HG03095 (cell line): ENCODE results near the gene FAM53A.
"Not testable (repeated sequence)": the region's sequence is repeated elsewhere in the genome, so short reads cannot be mapped to it uniquely, and the experiment has no call there.

Experiments
- ATAC-seq: cut with Tn5 transposase; IDR thresholded peaks from one replicate; pipeline ENCODE4 v1.9.1; 2021; ENCODE audit warnings: moderate library complexity; ENCODE audit not compliant: unreplicated experiment

Gene FAM53A

DNA sequence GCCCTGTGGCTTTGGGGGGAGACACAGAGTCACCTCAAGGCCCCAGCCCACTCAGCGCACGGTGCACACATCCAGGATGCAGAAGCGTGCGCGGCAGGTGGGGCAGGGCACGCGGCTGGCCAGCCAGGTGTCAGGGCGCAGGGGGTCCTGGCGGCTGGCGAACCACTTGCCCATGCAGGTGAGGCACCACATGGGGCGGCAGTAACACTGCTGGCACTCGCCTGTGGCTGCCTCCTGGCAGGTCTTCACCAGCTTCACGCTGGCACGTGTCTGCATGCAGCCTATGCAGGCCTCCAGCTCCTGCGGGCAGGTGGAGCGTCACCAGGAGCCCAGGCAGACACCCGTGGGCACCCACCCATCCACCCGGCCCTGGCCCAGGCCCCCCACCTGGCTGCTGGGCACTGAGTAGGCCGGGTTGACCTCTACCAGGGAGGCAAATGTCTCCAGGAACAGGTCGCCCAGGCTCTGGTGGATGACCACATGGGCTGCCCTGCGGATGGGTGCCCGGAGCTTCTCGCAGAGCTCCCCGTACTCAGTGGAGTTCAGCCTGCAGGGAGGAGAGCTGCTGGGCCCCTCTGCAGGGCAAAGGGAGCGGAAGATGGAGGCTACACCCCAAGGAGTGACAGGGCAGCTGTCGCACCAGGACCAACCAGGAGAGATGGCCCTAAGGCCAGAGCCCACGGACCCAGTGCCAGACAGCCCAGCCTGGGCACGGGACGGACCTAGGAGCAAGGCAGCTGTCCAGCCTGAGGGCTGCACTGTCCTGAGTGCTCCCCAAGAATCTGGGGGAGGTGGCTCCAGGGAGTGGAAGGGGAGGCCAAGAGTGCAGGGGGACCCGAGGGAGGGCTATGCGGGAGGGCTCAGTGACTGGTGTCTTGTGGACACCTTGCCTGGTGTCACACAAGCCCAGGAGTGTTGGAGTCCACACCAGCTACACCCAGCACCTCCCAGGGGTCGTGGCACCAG lies 33.3 kb upstream of the FAM53A start:
- no peak for ATAC-seq

DNA sequence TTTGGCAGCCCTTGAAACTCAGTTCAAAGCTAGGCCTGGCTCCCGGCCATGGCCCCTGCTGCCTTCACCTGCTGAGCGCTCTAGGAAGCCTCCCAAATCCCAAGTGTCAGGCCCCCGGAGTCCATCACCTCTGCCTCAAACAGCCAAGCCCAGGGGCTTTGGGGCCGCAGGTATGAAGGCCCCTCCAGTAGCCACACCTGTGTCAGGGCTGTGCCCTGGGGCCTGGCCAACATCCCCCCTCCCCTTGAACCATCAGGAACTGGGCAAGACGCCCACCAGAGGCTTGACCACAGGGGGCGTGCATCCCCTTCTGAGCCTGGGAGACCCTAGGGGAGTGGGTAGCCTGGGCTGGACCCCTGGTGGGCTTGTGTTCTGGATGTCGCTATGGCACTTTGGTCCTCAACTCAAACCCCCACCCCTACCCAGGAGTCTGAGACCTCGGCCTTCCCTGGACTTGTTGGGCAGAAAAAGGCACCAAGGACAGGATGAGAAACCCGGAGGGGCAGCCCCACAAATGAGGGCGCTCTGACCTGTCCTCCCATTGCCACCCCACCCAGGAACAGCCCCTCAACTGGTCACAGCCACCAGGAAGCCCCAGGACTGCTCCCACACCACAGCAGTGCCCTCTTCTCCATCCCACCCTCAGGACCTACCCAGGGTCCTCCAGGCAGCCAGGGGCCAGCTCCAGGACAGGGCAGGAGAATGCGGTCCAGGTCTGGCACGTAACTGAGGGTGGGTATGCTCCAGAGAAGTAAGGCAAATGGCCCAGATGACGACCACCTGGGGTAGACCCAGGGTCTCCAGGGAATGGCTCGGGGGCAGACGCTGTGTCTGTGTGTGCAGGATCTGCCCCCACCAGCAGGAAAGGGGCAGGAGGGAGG lies 32.2 kb upstream of the FAM53A start:
- ATAC-seq, result no peak

DNA sequence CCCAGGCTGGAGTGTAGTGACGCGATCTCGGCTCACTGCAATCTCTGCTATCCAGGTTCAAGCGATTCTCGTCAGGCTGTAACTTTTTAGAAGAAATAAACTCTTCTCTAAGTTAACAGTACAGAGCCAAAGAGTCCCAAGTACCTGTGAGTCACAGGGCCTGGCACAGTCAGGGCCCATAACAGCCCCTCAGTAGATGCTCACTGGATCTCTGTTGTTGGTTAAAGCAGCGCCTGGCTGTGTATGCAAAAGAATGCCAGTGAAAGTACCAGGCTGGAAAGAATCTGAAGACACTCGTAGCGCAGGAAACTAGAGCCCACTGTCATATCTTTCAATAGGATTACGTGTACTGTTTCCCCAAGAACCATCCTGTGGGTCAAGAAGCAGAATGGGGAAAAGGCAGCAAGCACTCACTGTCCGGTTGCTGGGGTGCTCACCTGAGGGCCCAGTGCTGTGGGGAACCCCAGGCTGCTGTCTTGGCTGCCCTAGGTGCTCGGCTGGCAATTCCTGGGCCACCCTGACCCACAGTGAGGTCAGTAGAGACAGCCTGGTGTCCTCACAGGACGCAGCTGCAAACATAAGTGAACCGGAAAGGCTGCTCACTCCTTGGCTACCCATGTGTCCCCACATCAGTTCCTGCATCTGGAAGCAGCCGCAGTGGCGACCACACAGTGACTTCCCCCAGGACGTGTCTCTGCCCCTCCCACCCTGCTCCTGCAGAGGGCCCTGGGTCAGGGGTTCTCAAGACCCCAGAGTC lies 31.1 kb upstream of the FAM53A start:
- ATAC-seq, result no peak

DNA sequence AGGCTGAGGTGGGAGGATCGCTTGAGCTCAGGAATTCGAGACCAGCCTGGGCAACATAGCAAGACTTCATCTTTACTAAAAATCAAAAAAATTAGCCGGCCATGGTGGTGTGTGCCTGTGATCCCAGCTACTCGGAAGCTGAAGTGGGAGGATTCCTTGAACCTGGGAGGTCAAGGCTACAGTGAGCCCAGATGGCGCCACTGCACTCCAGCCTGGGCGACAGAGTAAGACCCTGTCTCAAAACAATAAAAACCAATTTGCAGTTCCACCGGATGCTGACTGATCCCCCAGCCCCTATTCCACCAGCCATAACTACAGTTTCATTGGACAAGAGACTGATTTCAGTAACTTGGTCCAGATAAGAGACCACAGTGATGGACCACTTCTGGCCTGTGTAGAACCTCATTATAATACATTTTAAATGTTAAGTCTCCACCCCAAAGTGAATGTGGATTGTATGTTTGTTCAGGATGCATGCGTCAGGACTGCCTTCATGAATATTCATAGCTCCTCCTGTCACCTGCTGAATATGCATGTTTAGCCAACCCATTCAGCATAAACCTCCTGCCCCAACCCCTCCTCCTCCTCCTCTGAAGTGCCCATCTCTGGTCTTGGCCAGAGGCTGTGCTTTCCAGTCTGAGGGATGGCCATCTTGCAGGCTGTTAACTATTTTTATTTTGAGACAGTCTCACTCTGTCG lies 30.3 kb upstream of the FAM53A start:
- no peak for ATAC-seq

DNA sequence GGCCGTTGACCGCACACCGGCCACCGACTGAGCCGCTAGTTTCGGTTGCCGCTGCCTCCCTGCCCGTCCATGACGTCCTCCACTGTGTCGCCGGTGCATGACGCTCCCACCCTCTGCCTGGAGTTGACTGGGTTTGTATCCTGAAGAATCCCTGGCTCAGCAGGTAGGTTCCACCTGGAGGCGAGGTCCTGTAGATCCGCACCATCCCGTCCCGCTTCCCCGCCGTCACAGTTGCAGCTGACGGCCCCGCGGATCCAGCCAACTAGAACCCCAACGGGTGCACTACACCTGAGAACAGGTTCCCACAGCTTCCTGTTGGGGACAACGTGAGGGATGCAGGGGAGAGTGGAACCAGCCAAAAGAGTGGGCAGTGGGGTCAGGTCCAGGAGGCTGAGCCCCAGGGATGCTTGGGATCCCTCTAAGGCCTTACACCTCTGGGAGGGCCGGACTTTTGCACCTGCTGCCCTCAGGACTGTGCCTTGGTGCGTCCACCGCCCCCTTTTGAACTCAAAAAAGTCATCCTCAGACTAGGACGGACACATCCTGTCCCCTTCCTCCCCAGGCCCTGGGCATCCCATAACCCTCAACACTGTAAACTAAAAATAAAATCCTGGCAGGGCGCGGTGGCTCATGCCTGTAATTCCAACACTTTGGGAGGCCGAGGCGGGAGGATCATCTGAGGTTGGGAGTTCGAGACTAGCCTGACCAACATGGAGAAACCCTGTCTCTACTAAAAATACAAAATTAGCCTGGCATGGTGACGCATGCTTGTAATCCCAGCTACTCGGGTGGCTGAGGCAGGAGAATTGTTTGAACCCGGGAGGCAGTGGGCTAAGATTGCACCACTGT lies 29.1 kb upstream of the FAM53A start:
- no peak for ATAC-seq

DNA sequence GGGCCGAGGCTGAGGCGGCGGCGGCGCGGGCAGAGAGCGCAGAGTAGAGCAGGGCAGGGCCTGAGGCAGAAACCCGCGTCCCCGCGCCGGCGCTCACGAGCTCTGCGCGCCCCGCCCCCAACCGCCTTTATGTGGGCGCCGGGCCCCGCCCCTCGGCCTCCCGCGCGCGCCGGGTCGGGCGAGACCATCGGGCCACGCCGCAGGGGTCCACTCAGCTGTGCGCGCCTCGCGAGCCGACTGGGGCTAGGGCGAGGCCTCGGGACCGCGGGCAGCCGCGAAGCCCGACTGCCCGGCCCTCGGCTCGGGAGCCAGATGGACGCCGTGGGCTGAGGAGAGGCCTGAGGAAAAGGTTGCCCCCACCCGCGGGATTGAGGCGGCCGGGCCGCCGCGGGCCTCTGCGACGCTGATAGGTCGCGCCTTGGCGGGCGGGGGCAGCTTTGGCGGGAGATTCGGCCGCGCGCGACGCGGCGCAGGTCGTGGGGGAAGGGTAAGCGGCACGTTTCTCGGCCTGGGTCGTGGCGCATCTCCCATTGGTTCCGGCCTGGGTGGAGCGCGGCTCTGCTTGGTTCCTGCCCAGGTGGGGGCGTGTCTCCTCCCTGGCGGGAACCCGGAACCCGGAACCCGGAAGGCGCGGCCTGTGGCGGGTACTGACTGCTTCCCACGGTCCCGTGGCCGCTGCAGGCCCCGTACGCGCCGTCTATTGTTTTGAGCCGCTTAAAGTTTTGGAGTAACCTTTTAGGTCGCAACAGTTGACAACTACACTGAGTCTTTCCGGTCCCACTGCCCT lies 28.3 kb upstream of the FAM53A start, which contains the start of gene SLBP:
TSS of gene SLBP (minus strand) at position 104 of the 787 bp plus-strand sequence. CDS start 131 bp downstream, outside the sequence.
- ATAC-seq, result peak; percentile 71

DNA sequence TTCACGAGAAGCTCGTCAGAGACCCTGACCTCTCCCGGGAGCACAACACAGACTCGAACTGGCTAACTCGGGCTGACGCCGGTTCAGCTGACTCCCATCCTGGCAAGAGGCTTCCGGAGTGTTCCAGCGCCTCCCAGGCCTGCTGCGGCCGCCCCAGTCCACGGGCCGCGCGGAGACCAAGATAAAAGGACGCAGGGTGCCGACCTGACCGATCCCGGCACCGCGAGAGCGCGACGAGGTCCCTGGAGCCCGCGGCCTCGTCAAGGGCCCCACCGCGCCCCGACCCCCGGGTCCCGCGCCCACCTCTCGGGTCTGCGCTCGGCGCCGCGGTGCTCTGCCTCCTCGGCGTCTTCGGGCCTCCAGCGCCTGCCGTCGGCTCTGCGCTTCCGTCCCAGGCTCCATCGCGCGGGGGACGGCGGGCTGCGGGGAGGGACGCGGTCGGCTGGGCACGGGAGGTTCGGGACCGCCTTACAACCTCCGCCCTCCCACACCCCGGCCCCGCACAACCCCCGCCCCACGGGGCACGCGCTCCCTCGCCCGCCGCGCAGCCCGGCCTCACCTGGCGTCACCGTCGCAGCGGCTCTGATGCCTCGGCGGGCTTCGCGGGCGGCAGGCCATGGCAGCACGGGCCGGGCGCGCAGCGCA lies 27.6 kb upstream of the FAM53A start:
- ATAC-seq, result peak; percentile 2

DNA sequence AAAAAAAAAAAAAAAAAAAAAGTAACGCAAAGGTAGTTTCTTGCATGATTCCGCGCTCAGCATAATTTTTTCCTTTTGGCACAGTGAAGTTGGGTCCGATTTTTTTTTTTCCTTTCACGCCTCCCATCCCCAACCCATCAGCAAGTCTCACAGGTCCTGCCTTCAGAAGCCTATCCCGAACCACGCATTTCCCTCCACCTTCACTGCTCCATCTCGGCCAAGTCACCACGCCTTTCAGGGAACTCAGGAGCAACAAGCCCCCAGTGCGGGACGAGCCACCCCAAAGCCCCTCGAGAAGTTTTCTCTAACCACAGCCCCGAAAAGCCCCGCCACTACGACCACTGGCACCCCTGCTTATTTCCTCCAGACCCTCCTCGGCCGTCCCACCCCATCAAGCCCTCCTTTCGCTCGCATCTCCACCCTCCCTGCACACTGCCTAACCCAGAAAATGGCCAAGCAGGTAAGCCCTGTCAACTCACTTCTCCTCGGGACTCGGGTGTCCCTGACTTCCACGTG lies 27.0 kb upstream of the FAM53A start:
- no peak for ATAC-seq

DNA sequence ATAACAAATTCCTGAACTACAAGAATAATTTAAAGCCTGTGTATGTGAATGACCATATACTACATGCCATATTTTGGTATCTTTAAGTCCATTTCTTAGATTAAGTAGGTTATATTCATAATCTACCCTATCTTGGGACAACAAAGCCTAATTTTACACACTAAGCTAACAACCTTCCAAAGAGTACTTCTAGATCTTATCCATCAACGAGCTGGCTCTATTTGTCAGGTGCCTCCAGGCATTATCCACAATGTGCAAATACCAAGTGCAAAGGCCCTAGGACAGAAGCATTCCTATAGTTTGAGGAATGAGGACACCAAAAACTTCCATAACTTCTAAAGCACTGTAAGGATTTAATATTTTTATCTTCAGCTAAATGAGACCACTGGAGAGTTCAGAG lies 24.5 kb upstream of the FAM53A start:
- ATAC-seq, result no peak

DNA sequence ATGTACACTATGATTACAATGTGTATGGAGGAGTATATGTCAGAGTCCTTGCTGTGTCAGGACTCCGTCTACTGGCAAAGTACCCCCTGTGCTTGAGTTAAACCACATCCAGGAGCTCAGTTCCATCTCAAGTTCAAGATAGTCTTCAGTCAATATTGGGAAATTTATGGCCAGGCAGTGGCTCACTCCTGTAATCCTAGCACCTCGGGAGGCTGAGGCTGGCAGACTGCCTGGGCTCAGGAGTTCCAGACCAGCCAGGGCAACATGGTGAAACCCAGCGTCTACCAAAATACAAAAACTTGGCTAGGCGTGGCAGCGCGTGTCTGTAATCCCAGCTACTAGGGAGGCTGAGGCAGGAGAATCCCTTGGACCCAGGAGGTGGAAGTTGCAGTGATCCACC lies 22.2 kb upstream of the FAM53A start:
- ATAC-seq, result no peak

DNA sequence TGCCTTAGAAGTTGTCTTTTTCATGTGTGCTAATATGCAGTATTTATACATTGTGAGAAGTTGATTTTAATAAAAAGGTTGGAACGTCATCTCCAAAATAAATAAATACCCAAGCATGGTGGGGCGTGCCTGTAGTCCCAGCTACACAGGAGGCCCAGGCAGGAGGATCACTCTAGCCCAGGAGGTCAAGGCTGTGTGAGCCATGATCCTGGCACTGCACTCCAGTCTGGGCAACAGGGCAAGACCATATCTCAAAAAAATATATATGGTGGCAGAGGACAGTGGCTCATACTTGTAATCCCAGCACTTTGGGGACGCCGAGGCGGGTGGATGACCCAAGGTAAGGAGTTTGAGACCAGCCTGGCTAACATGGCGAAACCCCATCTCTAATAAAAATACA lies 21.6 kb upstream of the FAM53A start:
- no peak for ATAC-seq

DNA sequence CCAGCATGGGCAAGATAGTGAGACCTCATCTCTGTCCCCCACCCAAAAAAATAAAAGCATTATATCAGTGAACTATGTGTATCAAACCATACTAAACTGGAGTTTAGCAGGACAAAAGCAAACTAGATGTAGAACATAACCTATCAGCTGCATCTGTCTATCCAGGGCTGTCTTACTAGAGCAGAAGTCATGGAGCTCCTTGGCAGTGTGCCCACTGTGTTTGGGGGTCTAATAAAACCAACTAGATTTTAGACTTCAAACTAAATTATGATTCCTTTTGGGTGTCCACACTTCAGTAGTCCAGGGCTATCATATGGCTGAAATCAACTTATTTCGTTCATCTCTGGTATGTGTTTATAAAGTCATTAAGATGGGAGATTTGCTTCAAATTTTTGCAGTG lies 19.8 kb upstream of the FAM53A start:
- ATAC-seq, result no peak

DNA sequence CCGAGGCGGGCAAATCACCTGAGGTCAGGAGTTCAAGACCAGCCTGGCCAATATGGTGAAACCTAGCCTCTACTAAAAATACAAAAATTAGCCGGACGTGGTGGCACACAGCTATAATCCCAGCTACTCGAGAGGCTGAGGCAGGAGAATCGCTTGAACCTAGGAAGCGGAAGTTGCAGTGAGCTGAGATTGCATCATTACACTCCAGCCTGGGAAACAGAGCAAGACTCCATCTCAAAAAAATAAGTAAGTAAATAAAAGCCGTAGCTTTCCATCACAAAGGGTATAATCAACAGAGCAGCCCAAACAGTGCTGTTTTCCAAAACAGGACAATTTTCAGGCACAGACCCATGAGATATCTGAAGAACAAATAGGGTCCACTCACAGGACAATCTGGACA lies 17.6 kb upstream of the FAM53A start:
- ATAC-seq, result not testable (repeated sequence)

DNA sequence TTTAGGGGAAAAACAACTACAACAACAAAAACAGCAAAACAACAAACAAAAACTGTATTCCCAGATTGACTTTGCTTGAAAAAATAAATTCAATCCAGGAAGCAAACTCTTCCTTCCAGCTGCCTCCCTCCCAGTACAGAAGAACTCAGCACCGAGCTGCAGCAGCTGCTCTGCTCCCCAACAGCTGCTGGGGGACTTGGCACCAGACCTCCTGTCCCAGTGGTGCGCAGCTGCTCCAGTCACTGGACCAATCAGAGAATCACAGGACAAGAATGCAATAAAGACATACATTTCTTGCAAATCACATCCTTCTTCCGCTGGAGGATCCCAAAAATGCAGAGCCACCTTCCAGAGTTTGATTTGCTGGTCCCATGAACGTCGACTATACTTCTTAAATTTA lies 11.8 kb upstream of the FAM53A start:
- ATAC-seq, result no peak

DNA sequence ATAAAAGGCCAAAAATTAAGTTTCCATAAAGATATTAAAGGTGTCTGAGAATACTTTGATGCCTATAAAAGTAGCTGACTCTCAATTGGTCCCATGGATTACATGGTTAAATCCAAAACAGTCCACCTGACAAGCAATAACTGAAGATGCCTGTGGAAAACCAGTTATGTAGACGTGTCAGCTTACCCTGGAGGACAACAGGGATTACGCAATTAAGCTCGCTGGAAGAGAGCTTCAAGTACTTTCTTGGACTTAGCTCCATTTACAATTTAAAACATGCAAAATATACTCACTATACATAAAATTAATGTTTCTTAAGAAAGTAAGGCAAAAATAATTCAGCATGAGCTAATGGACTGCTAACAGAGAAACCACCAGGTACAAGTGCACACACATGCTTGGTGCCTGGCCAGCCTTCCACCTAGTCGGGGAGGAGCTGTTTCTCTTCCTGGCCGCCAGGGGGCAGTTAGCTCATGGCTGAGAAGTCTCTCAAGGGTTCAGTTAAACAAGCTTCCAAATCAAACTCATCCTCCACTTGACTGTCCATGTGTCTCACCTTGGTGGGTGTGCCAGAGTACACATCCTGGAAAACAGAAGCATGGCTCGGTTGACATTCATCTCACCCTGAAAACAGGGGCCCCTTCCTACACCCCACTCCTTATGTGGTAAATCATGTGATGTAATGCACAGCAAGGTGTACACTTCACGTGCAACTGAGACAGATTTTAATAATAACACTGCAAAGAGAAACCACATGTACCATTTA lies 9.2 kb upstream of the FAM53A start:
- peak; percentile 84 for ATAC-seq

DNA sequence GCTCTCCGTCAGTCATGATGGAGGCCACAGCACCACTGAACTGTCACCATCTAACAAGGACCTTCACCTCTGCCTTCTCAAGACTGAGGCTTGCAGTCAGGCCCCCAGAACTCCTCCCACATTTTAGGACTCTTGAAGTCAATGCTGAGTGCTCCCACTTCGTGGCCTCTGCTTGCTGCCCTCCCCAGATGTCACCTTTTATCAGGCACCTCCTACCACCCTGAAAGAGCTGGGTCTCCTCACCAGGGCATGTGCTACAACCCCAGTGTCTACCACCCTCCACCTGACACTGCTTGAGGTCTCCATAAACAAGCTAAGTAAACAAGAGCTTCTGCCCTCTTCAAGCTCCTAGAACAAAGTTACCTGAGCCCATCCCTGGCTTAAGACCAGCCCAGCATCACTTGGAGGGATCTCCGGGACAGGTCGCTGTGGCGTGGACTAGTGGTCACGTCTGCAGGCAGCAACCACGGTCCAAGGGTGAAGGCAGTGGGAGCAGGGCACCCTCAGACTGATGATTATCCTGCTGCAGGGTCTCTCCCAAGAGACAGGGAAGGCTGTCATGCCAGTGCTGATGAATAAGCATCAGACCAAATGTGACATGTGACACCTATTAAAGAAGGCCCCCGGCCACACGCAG lies 7.7 kb upstream of the FAM53A start:
- no peak for ATAC-seq

DNA sequence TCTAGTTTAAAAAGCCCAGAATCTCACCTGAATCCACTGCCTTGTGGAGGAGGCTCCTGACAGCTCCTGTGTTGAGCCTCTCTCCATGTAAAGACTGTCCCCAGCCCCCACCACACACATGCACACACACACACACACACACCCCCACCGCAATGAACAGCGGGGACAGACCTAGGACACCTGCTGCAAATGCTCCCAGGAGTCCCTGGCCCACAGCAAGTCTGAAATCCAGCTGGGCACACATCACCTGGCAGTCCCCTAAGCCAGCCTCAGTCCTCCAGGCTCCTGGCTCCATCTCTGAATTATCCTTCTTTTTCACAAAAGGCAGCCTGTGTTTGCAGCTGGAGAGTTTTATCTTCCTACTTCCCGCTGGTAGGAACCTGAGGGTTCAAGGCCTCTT lies 6.6 kb upstream of the FAM53A start:
- no peak for ATAC-seq
